Activated naive CD4-positive, alpha-beta T cell treated with anti-CD3 and anti-CD28 coated beads, Interleukin-2, amount 50 U/mL, for 72 hours (primary cell): ENCODE results near the gene RUFY4. TPM values are rescaled to one million over a fixed set of nuclear protein-coding genes. Genes with fewer than 3 reads are reported as not detected.
A peak's percentile ranks its signal among the peaks of the same experiment; 100 is the strongest.

Experiments used
- ATAC-seq, 2 donors: fragments of 150-1000 bp; cut with Tn5 transposase; 2 replicates each; pipeline ENCODE4 v1.10.0; 2021; ENCODE audit warnings: mild to moderate bottlenecking in 2 of 2, moderate library complexity in 2 of 2
- DNase-seq, 2 donors: peaks; one replicate each; pipeline ENCODE4 v3.0.0; 2021 to 2022; ENCODE audit warnings: low spot score in 2 of 2
- H3K27ac Mint-ChIP-seq, 2 donors: one replicate each; pipeline ENCODE4 v1.8.0; 2022; ENCODE audit warnings: mild to moderate bottlenecking in 2 of 2, mixed read lengths in 2 of 2
- H3K36me3 Mint-ChIP-seq, 2 donors: one replicate each; pipeline ENCODE4 v1.8.0; 2022; ENCODE audit warnings: mixed read lengths in 2 of 2
- H3K9me3 Mint-ChIP-seq, 2 donors: one replicate each; pipeline ENCODE4 v1.8.0; 2022; ENCODE audit warnings: mixed read lengths in 2 of 2
- total RNA-seq, 2 donors: library from RNA; stranded (reverse); gene quantifications; one replicate each; pipeline ENCODE4 v1.2.3, GENCODE V29; 2022

Gene RUFY4
- total RNA-seq, 2 donors from 2014 or later = 3.2 to 5.1 TPM

GRCh38 chr2:218069606-218070300, 700 bp downstream of the RUFY4 start:
- H3K27ac Mint-ChIP-seq = no peak overlapping the region
- H3K36me3 Mint-ChIP-seq = no peaks in the 10 kb centered on the region
- no peak for DNase-seq
- no peaks in the 10 kb centered on the region for H3K9me3 Mint-ChIP-seq
- no peak for ATAC-seq

DNA sequence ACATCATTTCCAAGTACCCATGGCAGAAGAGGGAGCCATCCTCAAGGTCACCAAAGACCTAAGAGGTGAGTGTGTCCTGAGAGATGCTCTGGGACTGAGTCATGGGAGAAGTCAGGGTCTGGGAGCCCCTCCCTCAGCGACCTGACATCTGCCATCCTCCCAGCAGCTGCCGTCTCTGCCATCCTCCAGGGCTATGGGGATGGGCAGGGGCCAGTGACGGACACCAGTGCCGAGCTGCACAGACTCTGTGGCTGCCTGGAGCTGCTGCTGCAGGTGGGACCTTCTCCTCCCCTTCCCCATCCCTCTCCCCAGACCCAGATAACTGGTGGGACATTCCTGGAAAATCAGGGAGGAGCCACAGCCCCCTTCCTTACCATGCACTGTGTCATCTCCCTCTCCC, 1.5 kb downstream of the RUFY4 start:
- no peak overlapping the region for H3K27ac Mint-ChIP-seq
- no peaks in the 10 kb centered on the region for H3K36me3 Mint-ChIP-seq
- DNase-seq (no peak), ATAC-seq (no peak)
- no peaks in the 10 kb centered on the region for H3K9me3 Mint-ChIP-seq

DNA sequence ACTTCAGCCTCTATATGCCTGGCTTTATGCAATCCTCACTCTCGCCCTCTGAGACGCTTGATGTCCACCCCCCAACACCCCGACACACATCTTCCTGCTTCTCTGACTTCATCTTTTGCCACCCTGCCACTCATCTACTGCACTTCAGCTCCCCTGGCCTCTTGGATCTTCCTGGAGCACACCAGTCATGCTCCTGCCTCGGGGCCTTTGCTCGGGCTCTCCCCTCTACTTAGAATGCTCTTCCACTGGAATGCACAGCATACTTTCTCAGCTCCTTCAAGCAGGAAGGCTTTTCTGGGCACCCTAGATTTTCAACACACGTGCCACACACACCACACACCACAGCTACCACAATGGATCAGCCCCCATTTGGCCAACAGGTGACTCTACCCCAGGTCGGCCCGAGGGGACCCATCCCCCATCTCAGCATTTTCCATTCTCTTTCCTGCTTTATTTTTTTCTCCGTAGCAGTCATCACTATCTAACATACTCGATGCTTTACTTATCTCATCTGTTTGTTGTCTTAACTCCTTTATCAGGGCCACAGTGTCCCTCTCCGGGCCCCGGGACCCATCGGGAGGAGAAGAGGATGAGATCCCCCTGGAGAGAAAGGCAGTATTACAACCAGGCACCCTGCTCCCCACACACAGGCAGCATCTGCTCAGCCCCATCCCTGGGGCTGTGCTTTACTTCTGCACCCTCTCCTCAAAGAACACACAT, 2.3 kb downstream of the RUFY4 start:
- Mint-ChIP-seq H3K27ac (no peak overlapping the region), H3K9me3 (no peaks in the 10 kb centered on the region), H3K36me3 (no peaks in the 10 kb centered on the region)
- DNase-seq = no peak
- ATAC-seq = no peak

DNA sequence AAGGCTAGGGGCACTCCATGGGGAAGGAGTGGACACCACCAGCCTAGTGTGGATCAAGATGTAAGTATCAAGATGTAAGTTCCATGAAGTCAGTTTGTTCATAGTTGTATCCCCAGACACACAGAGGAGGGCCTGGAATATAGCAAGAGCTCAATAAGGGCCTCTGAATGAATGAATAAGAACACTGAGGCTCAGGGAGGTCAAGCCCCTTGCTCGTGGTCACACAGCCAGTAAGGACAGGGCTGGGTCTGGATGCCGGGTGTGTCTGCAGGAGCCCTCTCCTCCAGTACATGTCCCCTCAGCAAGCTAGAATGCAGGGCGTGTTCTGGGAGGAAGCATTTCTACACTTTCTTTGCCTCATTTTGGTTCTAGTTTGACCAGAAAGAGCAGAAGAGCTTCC, 2.9 kb downstream of the RUFY4 start:
- ATAC-seq (no peak), DNase-seq (no peak)
- Mint-ChIP-seq H3K9me3 (no peaks in the 10 kb centered on the region), H3K36me3 (no peaks in the 10 kb centered on the region), H3K27ac (no peak overlapping the region)

DNA sequence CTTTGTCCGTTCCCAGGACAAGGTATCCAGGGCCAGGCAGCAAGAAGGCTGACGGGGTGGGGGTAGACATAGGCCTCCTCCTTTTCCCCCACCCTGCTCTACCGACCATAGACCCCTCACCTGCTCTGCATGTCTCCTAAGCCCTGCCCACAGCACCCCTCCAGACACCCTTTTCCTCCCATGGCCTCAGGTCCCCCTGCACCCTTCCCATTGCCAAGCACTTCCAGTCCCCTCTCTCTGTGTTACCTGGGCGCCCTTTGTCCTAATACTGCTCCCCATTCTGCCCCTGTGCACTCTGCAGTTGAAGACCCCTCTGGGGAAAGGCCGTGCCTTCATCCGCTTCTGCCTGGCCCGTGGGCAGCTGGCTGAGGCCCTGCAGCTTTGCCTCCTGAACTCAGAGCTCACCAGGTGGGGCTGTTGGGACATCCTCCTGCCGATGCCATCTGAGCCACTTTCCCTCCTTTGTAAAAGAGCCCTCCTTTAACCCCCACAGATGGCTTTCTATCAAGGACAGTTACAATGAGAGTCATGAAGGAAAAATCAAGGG, 3.5 kb downstream of the RUFY4 start:
- DNase-seq (no peak), ATAC-seq (no peak)
- H3K9me3 Mint-ChIP-seq = no peaks in the 10 kb centered on the region
- H3K36me3 Mint-ChIP-seq = no peaks in the 10 kb centered on the region
- no peak overlapping the region for H3K27ac Mint-ChIP-seq

GRCh38 chr2:218073185-218073584, 4.1 kb downstream of the RUFY4 start:
- no peaks in the 10 kb centered on the region for H3K36me3 Mint-ChIP-seq
- no peaks in the 10 kb centered on the region for H3K9me3 Mint-ChIP-seq
- DNase-seq = no peak

GRCh38 chr2:218074031-218074430, 5.0 kb downstream of the RUFY4 start:
- Mint-ChIP-seq H3K27ac (no peak overlapping the region), H3K9me3 (no peaks in the 10 kb centered on the region), H3K36me3 (no peaks in the 10 kb centered on the region)
- ATAC-seq = peak; percentile 39 to 56
- DNase-seq = peak in 1 of 2 donors; percentile 43

More at GRCh38 chr2:218073185-218073584, 4.1 kb downstream of the RUFY4 start:
- ATAC-seq = no peak
- no peak overlapping the region for H3K27ac Mint-ChIP-seq

- Mint-ChIP-seq H3K9me3 (no peaks in the 10 kb centered on the region), H3K36me3 (no peaks in the 10 kb centered on the region), H3K27ac (no peak overlapping the region)
- ATAC-seq (no peak), DNase-seq (no peak)
These were observed 7.1 kb downstream of the RUFY4 start for GRCh38 chr2:218075975-218076811.

DNA sequence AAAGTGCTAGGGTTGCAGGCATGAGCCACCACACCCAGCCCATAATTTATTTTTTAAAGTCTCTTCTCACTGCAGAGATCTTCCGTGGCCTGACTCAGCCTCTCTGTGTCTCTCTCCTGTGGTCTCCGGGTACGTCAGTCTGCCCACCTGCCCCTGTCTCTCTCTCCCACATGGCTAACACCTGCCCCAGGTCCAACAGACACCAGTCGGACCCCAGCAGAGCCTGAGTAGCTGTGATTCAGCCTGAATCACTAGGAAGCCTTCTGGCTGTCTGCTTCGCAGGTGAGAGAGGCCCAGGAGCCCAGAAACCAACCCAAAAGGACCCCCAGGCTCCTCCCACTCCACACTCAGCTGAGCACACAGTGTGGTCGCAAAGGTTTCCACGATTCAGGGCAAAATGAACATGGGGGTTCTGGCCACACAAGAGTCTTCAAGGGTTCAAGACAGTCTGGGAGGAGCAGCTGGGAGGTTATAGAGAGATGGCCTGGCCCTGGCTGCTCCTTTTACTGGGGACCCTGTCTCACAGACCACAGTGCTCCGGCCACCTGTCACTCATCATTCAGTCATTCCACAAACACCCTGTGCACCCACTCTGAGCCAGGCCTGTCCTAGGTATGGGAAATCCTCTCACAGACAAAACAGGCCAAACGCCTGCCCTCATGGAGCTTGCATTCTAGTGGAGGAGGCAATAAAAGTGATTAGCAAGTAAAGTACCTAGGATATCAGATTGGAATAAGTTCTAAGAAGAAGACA, 8.6 kb downstream of the RUFY4 start:
- H3K27ac Mint-ChIP-seq = peak overlapping the region in 1 of 2 donors; percentile 52
- no peaks in the 10 kb centered on the region for H3K9me3 Mint-ChIP-seq
- ATAC-seq (no peak), DNase-seq (no peak)
- H3K36me3 Mint-ChIP-seq = no peaks in the 10 kb centered on the region

GRCh38 chr2:218079943-218080913, 11.2 kb downstream of the RUFY4 start:
- peaks cover 0 to 3% of the 10 kb centered on the region in 2 donors for H3K36me3 Mint-ChIP-seq
- DNase-seq = no peak
- ATAC-seq = no peak
- peaks cover 0 to 3% of the 10 kb centered on the region in 2 donors for H3K9me3 Mint-ChIP-seq
- H3K27ac Mint-ChIP-seq = no peak overlapping the region

DNA sequence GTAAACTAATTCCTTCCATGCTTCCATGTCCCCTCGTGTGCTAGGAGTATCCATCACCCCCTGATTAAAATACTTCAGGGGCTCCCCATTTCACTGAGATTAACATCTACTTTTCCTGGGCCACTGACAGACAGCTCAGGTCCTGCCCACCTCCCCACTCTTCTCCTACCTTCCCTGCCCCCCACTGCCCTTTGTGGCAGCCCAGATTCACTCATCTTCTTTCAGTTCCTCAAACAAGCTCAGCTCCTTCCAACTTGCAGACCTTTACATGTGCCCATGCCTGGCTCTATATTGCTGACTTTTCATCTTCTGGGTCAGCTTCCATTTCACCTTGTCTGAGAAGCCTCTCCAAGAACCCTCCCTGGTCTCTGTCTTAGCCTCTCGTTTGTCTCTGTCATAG, 12.0 kb downstream of the RUFY4 start:
- Mint-ChIP-seq H3K36me3 (peaks cover 1 to 11% of the 10 kb centered on the region in 2 donors), H3K9me3 (peaks cover under 1 to 11% of the 10 kb centered on the region in 2 donors), H3K27ac (no peak overlapping the region)
- no peak for ATAC-seq
- DNase-seq = no peak

GRCh38 chr2:218081695-218082094, 12.6 kb downstream of the RUFY4 start:
- H3K36me3 Mint-ChIP-seq = peaks cover 7 to 18% of the 10 kb centered on the region in 2 donors
- H3K27ac Mint-ChIP-seq = no peak overlapping the region
- peaks cover 7 to 18% of the 10 kb centered on the region in 2 donors for H3K9me3 Mint-ChIP-seq
- no peak for ATAC-seq
- no peak for DNase-seq

DNA sequence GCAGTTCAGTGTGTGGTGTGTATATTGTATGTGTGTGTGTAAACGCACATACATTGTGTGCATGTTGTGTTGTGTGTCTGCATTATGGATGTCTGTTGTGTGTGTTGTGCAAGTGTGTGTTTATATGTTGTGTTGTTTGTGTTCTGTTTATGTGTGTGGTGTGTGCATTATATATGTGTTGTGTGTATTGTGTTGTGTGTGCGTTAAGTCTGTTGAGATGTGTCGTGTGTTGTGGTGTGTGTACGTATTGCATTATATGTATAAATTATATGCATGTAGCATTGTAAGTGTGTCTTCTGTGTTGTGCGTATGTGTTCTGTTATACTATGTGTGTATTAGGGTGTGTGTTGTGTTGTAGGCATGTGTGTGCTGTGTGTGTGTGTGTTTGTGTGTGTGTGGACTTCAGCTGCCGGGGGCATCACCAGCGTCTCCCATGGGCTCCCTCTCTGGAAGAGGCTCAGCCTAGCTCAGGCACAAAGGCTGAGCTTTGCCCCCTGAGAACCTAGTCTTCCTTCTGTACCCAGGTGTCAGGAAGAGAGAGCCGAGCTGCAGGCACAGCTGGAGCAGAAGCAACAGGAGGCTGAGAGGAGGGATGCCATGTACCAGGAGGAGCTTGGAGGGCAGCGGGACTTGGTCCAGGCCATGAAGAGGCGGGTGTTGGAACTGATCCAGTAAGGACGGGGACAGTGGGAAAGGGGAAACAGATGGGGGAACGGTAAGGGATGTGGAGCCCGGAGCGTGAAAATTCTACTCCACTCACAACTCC, 13.7 kb downstream of the RUFY4 start:
- DNase-seq = no peak
- H3K27ac Mint-ChIP-seq = no peak overlapping the region
- no peak for ATAC-seq
- H3K9me3 Mint-ChIP-seq = peaks cover 8 to 19% of the 10 kb centered on the region in 2 donors
- peaks cover 7 to 19% of the 10 kb centered on the region in 2 donors for H3K36me3 Mint-ChIP-seq

DNA sequence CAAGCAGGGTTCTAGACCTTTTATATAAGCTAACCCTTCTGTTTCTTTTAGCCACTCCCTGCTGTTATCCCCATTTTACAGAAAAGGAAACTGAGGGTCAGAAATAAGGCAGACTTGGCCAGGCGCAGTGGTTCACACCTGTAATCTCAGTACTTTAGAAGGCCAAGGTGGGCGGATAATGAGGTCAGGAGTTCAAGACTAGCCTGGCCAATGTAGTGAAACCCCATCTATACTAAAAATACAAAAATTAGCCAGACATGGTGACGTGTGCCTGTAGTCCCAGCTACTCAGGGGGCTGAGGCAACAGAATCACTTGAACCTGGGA, 14.3 kb downstream of the RUFY4 start:
- peaks cover 8 to 19% of the 10 kb centered on the region in 2 donors for H3K9me3 Mint-ChIP-seq
- ATAC-seq (no peak), DNase-seq (no peak)
- H3K27ac Mint-ChIP-seq = no peak overlapping the region
- peaks cover 7 to 19% of the 10 kb centered on the region in 2 donors for H3K36me3 Mint-ChIP-seq

DNA sequence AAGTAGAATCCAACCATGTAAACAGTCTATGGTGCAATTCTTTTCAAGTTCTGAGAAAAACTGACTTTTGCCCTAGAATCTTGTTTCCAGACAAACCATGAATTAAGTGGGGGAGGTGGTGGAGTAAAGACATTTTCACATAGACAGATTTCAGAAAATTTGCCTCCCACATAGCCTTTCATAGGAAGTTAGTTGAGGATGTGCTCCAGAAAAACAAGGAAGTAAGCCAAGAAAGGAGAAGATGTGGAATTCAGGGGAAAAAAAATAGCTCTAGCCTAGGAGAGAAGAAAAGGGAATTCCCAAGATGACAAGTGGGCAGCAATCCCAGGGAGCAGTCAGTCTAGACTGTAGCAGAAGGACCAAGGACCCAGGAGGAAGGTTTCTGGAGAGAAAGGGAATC, 17.4 kb downstream of the RUFY4 start:
- peaks cover 7 to 19% of the 10 kb centered on the region in 2 donors for H3K36me3 Mint-ChIP-seq
- H3K9me3 Mint-ChIP-seq = peaks cover 8 to 19% of the 10 kb centered on the region in 2 donors
- DNase-seq (no peak), ATAC-seq (no peak)
- H3K27ac Mint-ChIP-seq = no peak overlapping the region
